Measurements from ENCODE around the gene SRGAP1. TPM values are rescaled to one million over a fixed set of nuclear protein-coding genes. Genes with fewer than 3 reads are reported as not detected.

The SRGAP1 gene
- total RNA-seq, 3 donors from 2014 or later (not counting 1 experiment from before 2014, with no cell fraction given) = 0.10 to 0.49 (median 0.16) TPM

DNA sequence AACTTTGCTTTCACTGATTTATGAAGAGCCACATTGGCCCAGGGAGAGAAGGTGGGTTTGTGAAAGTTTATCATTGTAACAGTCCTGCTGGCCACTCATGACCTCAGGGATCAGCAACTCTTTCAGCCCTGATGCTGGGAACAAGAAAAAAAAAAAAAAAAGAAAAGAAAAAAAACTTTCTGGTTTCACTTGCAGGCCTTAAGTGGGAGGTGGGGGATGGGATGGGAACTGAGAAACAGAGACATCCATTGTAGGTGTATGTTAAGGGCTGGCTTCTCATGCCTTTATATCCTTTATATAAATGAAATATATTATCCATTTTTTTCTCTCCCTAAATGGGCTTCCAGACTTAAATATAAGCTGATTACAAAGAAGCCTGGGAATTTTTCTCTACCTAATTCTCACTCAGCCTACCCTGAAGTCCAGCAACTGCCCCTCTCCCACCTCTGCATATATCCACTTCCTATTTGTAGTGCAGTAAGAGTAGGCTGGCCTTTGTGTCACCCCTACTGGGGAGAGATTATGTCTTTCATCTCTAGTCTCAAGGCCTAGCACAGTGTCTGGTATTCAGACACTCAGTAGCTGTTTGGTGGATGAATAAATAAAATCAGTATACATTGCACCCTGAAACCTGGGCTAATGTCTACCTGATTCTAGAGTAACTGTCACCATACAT is 190.5 kb downstream of the SRGAP1 start:
- H3K27me3 Mint-ChIP-seq (ENCODE audit: low read depth in 2 of 2) = peaks cover 3 to 5% of the 10 kb centered on the region in 2 donors
- TF ChIP-seq, protein P1, sequence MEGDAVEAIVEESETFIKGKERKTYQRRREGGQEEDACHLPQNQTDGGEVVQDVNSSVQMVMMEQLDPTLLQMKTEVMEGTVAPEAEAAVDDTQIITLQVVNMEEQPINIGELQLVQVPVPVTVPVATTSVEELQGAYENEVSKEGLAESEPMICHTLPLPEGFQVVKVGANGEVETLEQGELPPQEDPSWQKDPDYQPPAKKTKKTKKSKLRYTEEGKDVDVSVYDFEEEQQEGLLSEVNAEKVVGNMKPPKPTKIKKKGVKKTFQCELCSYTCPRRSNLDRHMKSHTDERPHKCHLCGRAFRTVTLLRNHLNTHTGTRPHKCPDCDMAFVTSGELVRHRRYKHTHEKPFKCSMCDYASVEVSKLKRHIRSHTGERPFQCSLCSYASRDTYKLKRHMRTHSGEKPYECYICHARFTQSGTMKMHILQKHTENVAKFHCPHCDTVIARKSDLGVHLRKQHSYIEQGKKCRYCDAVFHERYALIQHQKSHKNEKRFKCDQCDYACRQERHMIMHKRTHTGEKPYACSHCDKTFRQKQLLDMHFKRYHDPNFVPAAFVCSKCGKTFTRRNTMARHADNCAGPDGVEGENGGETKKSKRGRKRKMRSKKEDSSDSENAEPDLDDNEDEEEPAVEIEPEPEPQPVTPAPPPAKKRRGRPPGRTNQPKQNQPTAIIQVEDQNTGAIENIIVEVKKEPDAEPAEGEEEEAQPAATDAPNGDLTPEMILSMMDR (IDR thresholded peaks at IDR 0.05) = no peak
- Histone ChIP-seq H3K27me3 (ENCODE audit: control insufficient read depth, insufficient read depth, low read length) (no peaks in the 10 kb centered on the region), H3K36me3 (ENCODE audit: control insufficient read depth, insufficient read depth, low read length) (no peaks in the 10 kb centered on the region), H3K4me3 (ENCODE audit: low read length) (no peak overlapping the region), H3K9me3 (ENCODE audit: control insufficient read depth, insufficient read depth, low read length) (no peaks in the 10 kb centered on the region), H3K27ac (ENCODE audit: low read length) (no peak overlapping the region), H3K4me1 (ENCODE audit: control insufficient read depth, insufficient read depth, low read length) (no peaks in the 10 kb centered on the region)
- H3K36me3 Mint-ChIP-seq = no peaks in the 10 kb centered on the region
- DNase-seq (no peak), ATAC-seq (no peak)
- H3K4me3 Mint-ChIP-seq = no peak overlapping the region
- H3K9me3 Mint-ChIP-seq = peaks cover 0 to 3% of the 10 kb centered on the region in 2 donors
- no peak overlapping the region for H3K27ac Mint-ChIP-seq
- H3K4me1 Mint-ChIP-seq = no peaks in the 10 kb centered on the region
- intact Hi-C loops (cut with micrococcal nuclease) = no loop called here

DNA sequence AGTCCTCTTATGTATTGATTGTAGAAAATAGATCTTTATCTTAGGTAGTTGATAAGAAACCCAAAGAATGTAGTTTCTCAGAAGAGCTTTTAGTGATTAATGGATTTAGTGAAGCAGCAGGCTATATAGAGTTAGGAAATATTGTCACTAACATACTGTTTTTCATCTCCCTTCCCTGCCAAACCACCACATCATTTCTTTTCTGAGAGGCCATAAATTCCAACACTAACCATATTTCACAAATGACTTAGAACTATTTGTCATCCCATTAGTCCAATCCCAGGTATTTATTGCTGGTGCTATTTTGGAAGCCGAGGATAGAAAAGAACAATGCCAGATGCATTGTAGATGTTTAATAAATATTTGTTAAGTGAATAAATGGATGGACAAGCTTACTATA is 191.9 kb downstream of the SRGAP1 start:
- DNase-seq (no peak), ATAC-seq (no peak)
- WGBS (ENCODE audit: insufficient coverage) = no CpG with 5 or more reads among the region's 1 CpG
- no peak overlapping the region for H3K4me3 Mint-ChIP-seq
- H3K27me3 Mint-ChIP-seq (ENCODE audit: low read depth in 2 of 2) = peaks cover 3 to 5% of the 10 kb centered on the region in 2 donors
- Histone ChIP-seq H3K9me3 (ENCODE audit: control insufficient read depth, insufficient read depth, low read length) (no peaks in the 10 kb centered on the region), H3K4me1 (ENCODE audit: control insufficient read depth, insufficient read depth, low read length) (no peaks in the 10 kb centered on the region), H3K36me3 (ENCODE audit: control insufficient read depth, insufficient read depth, low read length) (no peaks in the 10 kb centered on the region), H3K27me3 (ENCODE audit: control insufficient read depth, insufficient read depth, low read length) (no peaks in the 10 kb centered on the region), H3K27ac (ENCODE audit: low read length) (no peak overlapping the region), H3K4me3 (ENCODE audit: low read length) (no peak overlapping the region)
- peaks cover 0 to 3% of the 10 kb centered on the region in 2 donors for H3K9me3 Mint-ChIP-seq
- TF ChIP-seq, protein P1 (IDR thresholded peaks at IDR 0.05) = no peak
- intact Hi-C loops (cut with micrococcal nuclease) = no loop called here
- no peaks in the 10 kb centered on the region for H3K36me3 Mint-ChIP-seq
- no peak overlapping the region for H3K27ac Mint-ChIP-seq
- H3K4me1 Mint-ChIP-seq = no peaks in the 10 kb centered on the region

DNA sequence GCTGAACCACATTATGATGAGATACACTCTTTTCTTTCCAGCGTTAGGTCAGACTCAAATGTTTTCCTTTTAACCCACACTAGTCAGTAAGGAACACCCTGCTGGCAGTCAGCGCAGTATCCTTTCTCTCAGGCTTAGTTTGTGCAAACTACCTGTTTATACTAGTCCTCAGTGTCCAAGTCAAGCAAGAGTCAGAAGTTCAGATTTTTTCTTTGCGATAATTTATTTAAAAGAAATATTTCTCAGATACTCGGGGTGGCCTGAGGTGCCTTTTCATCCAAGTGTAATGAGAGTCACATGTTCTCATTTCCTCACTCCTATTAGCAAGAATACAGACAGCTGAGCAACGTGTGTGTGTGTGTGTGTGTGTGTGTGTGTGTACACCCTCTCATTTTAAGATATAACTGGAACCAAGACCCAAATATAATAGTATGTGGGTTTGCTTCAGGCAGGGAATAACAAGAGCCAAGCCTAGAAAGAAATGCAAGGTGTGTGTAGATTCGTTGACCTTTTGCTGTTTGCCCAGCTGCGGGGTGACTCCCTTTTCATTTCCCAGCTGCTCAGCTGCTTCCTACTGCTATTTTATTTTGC is 194.9 kb downstream of the SRGAP1 start:
- intact Hi-C loops (cut with micrococcal nuclease) = no loop called here
- peaks cover 1 to 3% of the 10 kb centered on the region in 2 donors for H3K27me3 Mint-ChIP-seq (ENCODE audit: low read depth in 2 of 2)
- Histone ChIP-seq H3K36me3 (ENCODE audit: control insufficient read depth, insufficient read depth, low read length) (no peaks in the 10 kb centered on the region), H3K9me3 (ENCODE audit: control insufficient read depth, insufficient read depth, low read length) (no peaks in the 10 kb centered on the region), H3K27ac (ENCODE audit: low read length) (no peak overlapping the region), H3K4me1 (ENCODE audit: control insufficient read depth, insufficient read depth, low read length) (no peaks in the 10 kb centered on the region), H3K4me3 (ENCODE audit: low read length) (no peak overlapping the region), H3K27me3 (ENCODE audit: control insufficient read depth, insufficient read depth, low read length) (no peaks in the 10 kb centered on the region)
- no peaks in the 10 kb centered on the region for H3K36me3 Mint-ChIP-seq
- TF ChIP-seq, protein P1 (IDR thresholded peaks at IDR 0.05) = no peak
- WGBS (ENCODE audit: insufficient coverage) = 61% methylated on average over 6 of the region's 7 CpGs
- H3K9me3 Mint-ChIP-seq = peaks cover 0 to 3% of the 10 kb centered on the region in 2 donors
- H3K4me1 Mint-ChIP-seq = no peaks in the 10 kb centered on the region
- no peak overlapping the region for H3K27ac Mint-ChIP-seq
- ATAC-seq (no peak), DNase-seq (no peak)
- H3K4me3 Mint-ChIP-seq = no peak overlapping the region

Data from natural killer cell (primary cell).